BJ (cell line): ENCODE data around the gene BAIAP2. TPM values are rescaled to one million over a fixed set of nuclear protein-coding genes. Genes with fewer than 3 reads are reported as not detected.

ENCODE experiments used
- CTCF ChIA-PET: fragments of 350-600 bp; formaldehyde crosslinking; extraction: SDS; loops from one replicate; lab custom pipeline; 2021; ENCODE audit warnings: antibody characterized with exemption, inconsistent platforms; lab: Yijun Ruan, JAX
- POLR2A ChIA-PET: fragments of 300-600 bp; sonication (Branson Sonifier 250); formaldehyde crosslinking; extraction: SDS; loops from one replicate; lab custom pipeline; 2021; ENCODE audit warnings: antibody characterized with exemption; lab: Charles Lee
- DNase-seq: peaks from one replicate; pipeline ENCODE4 v3.0.0-alpha.2; 2011; ENCODE audit warnings: low read depth
- H3K27me3 ChIP-seq: 2 replicates; pipeline ENCODE4 v1.6.0; 2011; ENCODE audit warnings: low read length; ENCODE audit not compliant: control insufficient read depth, insufficient read depth
- H3K36me3 ChIP-seq: 2 replicates; pipeline ENCODE4 v1.5.1; 2011; ENCODE audit warnings: low read length; ENCODE audit not compliant: control insufficient read depth, insufficient read depth
- H3K4me3 ChIP-seq: 2 replicates; pipeline ENCODE4 v1.5.1; 2011; ENCODE audit warnings: low read depth, mild to moderate bottlenecking, control low read depth, low read length
- CTCF ChIP-seq: IDR thresholded peaks from 2 replicates; pipeline ENCODE4 v1.5.1; 2011; ENCODE audit warnings: low read depth, mild to moderate bottlenecking, control low read depth, inconsistent platforms, low read length, moderate library complexity; ENCODE audit not compliant: insufficient read depth
- polyA plus RNA-seq: library from polyadenylated mRNA; depleted of rRNA; stranded (reverse); fragments of >200 nt; gene quantifications from 2 replicates; pipeline ENCODE4 v1.2.3, GENCODE V29; 2011; rRNA removed
- small RNA-seq: library from RNA; depleted of rRNA; stranded (forward); fragments of <200 nt; gene quantifications from one replicate; pipeline ENCODE3, GENCODE V24; 2012; ENCODE audit warnings: low replicate concordance, low read depth; ENCODE audit not compliant: insufficient read length

The BAIAP2 gene
- polyA plus RNA-seq, 1 experiment: 12.1 TPM

DNA sequence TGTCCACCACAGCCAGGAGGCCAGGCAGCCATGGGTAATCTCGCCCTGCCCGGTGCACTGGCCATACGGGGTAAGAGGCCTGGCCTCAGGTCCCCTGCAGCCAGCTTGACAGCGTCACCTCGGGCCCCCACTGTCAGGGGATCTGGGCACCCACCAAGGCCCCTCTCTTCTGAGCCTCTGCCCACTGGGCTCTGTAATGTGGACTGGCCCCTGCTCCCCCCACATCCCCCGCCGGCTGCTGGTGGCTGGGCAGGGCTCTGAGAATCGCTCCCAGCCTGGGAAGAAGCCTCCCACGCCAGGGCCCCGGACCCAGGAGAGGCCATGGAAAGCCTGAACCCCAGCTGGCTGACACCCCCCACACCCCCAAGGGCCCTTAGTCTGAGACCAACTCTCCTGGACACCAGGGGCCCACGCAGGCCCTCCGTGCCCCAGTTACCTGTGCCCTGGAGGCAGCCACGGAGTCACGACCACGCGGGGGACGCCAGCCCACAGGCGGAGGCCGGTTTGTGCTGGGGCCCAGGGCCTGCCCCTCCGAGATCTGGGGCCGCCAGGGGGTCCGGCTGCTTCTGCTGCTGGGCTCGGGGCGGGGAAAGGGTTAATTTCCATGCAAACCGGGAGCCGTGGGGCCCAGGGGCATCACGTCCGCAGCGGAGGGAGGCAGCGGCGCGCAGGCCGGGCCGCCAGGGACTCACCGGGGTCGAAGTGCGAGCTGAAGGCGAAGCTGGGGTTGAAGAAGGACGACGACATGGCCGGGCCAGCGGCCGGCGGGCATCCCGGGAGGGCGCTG lies 130.5 kb downstream of the BAIAP2 start, which contains the start of gene PVALEF:
Gene PVALEF (plus strand): TSS at position 262 of the 787 bp plus-strand sequence. CDS start 15,720 bp downstream, outside the sequence.
- Histone ChIP-seq H3K4me3 (peak within 1 kb of the TSS; percentile 23), H3K36me3 (no peaks in the 10 kb centered on the region), H3K27me3 (peaks cover 24% of the 10 kb centered on the region)
- no peak for TF ChIP-seq CTCF
- ChIA-PET CTCF (interaction anchor here (0.8 kb wide), 1 partner anchor 22 kb away, joined by 4 read pairs; no protein-coding TSS in a partner anchor), POLR2A (no interaction called here)
- no peak for DNase-seq

GRCh38 chr17:81166033-81166492 lies 131.1 kb downstream of the BAIAP2 start, which contains the start of gene AATK:
AATK (minus strand) TSS chr17:81166221; CDS start chr17:81165992, 229 bp downstream.
- no peak for DNase-seq
- no peaks in the 10 kb centered on the region for H3K36me3 ChIP-seq
- TF ChIP-seq CTCF: no peak
- H3K4me3 ChIP-seq: peak within 1 kb of the TSS; percentile 23
- ChIA-PET POLR2A (no interaction called here), CTCF (no interaction called here)
- H3K27me3 ChIP-seq: peaks cover 24% of the 10 kb centered on the region

Small RNA genes lying within 50 kb of the gene (small RNA-seq; reads per million reads assigned to genes)
- gene MIR1250: not detected
- 9.5 reads per million, percentile 76 among the genes with 10 or more reads in this experiment for gene MIR3065
- gene MIR657: not detected

Other genes starting within 250 kb of the BAIAP2 start
- 27.3 and 30.7 TPM in 2 replicates for gene CHMP6, start 43.3 kb upstream of the BAIAP2 start, polyA plus RNA-seq
- not detected in 2 replicates for gene PVALEF, start 130.4 kb downstream of the BAIAP2 start, polyA plus RNA-seq
- gene AATK, start 131.1 kb downstream of the BAIAP2 start, polyA plus RNA-seq: 0.13 and 0.29 TPM in 2 replicates
- 3.7 and 4.9 TPM in 2 replicates for gene CEP131, start 187.8 kb downstream of the BAIAP2 start, polyA plus RNA-seq
- gene TEPSIN, start 203.9 kb downstream of the BAIAP2 start, polyA plus RNA-seq: 7.5 and 19.4 TPM in 2 replicates
- gene NDUFAF8, start 204.2 kb downstream of the BAIAP2 start, polyA plus RNA-seq: 70.8 and 130 TPM in 2 replicates